HG02885 (cell line): Measurements from ENCODE around the gene MORN3.
"Not testable (repeated sequence)": the region's sequence is repeated elsewhere in the genome, so short reads cannot be mapped to it uniquely, and the experiment has no call there.

Experiments used
- ATAC-seq: cut with Tn5 transposase; IDR thresholded peaks from one replicate; pipeline ENCODE4 v1.9.1; 2021; ENCODE audit warnings: mild to moderate bottlenecking; ENCODE audit not compliant: unreplicated experiment, poor library complexity

Gene MORN3

GRCh38 chr12:121693155-121693687 is 23.8 kb upstream of the MORN3 start:
- no peak for ATAC-seq

GRCh38 chr12:121692744-121693143 is 23.3 kb upstream of the MORN3 start:
- ATAC-seq = not testable (repeated sequence)

GRCh38 chr12:121689430-121689829 is 20.0 kb upstream of the MORN3 start:
- no peak for ATAC-seq

- no peak for ATAC-seq
Observed at GRCh38 chr12:121688966-121689365, 19.5 kb upstream of the MORN3 start.

- not testable (repeated sequence) for ATAC-seq
Observed at GRCh38 chr12:121679661-121680197, 10.3 kb upstream of the MORN3 start.

DNA sequence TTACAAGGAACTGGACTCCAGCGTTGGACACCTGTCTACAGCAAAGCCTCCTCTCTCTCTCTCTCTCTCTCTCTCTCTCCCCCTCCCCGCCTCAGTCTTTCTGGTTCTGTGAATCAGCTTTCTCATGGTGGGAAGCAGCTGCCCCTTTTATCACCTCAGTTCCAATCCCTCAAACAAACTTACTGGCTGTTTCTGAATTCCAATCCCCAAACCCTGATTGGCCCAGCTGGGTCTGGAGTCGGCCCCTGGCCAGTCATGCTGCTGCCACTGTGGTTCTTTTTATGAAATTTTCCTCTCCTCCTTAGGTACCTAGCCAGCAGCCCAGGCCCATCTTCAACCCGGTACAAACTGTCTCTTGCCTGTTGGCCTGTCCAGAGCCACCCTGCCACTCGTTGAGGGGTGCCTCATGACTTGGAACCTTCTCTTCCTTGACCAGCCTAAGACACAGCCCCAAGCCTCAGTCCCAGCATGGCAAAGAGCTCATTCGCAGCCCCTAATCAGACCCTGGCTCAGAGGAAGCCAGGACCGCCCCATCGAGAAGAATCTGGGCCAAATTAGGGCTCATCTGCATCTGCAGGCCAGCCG is 9.4 kb upstream of the MORN3 start:
- no peak for ATAC-seq

GRCh38 chr12:121678305-121678704 is 8.9 kb upstream of the MORN3 start:
- ATAC-seq = no peak

GRCh38 chr12:121676190-121676589 is 6.7 kb upstream of the MORN3 start:
- ATAC-seq = no peak

DNA sequence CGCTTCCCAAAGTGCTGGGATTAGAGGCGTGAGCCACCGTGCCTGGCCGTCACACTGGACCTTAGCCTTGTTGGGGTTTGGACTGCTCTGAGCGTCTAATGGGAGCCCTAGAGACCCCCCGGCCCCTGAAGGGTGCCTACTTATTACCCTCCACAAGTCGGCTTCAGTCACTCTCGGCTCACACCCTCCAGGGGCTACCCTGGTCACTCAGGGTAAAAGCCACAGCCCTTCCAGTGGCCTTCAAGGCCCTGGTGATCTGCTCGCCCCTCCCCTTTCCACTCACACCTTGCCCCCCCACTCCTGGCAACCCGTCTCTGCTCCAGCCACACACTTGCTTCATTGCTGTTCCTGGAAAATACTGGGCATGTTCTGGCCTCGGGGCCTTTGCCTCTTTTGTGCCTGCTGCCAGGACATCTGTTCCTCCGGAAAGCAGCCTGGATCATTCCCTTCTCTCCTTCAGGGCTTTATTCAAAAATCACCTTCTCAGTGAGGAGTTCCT is 3.6 kb upstream of the MORN3 start:
- no peak for ATAC-seq

- no peak for ATAC-seq
Observed at GRCh38 chr12:121668750-121669520, 519 bp downstream of the MORN3 start.

- not testable (repeated sequence) for ATAC-seq
Observed at GRCh38 chr12:121666829-121667228, 2.6 kb downstream of the MORN3 start.

- ATAC-seq = no peak
Observed at GRCh38 chr12:121663610-121663929, 5.9 kb downstream of the MORN3 start.

GRCh38 chr12:121661353-121662105 is 7.9 kb downstream of the MORN3 start:
- not testable (repeated sequence) for ATAC-seq

DNA sequence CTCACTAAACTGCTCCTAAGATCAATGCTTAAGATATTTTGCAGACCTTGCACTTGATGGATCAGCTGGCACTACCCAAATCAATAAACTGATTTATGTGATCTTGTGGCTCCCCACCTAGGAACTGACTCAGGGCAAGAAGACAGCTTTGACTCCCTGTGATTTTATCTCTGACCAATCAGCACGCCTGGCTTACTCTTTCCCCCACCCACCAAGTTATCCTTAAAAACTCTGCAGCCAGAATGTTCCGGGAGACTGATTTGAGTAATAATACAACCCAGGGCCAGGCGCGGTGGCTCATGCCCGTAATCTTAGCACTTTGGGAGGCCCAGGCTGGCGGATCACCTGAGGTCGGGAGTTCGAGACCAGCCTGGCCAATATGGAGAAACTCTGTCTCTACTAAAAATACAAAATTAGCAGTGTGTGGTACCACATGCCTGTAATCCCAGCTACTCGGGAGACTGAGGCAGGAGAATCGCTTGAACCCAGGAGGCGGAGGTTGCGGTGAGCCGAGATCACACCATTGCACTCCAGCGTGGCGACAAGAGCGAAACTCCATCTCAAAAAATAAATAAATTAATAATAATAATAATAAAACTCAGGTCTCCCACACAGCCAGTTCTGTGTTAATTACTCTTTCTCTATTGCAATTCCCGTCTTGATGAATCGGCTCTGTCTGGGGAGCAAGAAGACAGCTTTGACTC is 12.0 kb downstream of the MORN3 start:
- ATAC-seq = no peak

- no peak for ATAC-seq
Observed at GRCh38 chr12:121656122-121656521, 13.3 kb downstream of the MORN3 start.

DNA sequence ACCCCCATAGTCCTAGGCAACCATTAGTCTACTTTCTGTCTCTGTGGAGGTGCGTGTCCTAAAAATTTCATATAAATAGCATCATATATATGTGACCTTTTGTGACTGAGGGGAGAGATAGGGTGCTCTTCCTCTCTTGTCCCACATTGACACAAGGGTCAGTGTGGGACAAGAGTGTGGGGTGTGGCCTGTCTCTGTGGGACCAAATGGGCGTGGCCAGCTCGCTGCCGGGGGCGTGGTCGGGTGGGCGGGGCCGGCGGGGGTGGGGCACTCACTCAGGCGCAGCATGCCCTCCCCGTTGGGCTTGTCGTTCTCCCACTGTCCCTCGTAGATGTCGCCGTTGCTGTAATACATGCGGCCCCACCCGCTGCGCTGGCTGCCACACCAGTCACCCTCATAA is 15.5 kb downstream of the MORN3 start:
- no peak for ATAC-seq

DNA sequence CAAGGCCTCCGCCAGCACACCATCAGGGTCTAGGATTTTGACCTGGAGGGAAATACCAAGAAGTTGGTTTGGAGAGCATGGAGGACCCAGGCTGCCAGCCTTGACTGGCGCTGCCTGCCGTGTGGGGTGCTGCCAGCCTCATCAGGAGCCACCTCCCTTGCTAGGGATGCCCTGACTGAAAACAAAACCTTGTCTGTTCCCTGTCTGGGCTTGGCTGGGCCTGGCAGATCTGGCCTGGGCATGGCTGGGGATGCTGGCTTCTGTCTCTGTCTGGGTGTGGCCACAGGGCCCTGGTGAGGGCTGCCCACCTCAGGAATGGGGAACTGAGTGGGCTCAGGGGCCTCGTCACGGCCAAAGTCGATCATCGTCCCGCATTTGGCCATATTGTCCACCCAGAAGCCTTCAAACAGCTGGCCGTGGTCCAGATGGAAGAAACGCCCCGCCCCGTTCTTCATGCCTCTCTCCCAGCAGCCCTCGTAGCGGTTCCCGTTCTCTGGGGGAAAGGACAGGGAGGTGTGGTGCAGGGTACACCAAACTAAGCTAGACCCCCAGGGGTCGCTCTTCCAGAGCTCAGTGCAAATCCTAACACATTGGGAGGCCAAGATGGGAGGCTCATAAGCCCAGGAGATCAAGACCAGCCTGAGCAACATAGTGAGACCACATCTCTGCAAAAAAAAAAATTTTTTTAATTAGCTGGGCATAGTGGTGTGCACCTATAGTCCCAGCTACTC is 16.5 kb downstream of the MORN3 start:
- ATAC-seq = no peak

- ATAC-seq = no peak
Observed at GRCh38 chr12:121651320-121651719, 18.1 kb downstream of the MORN3 start.

DNA sequence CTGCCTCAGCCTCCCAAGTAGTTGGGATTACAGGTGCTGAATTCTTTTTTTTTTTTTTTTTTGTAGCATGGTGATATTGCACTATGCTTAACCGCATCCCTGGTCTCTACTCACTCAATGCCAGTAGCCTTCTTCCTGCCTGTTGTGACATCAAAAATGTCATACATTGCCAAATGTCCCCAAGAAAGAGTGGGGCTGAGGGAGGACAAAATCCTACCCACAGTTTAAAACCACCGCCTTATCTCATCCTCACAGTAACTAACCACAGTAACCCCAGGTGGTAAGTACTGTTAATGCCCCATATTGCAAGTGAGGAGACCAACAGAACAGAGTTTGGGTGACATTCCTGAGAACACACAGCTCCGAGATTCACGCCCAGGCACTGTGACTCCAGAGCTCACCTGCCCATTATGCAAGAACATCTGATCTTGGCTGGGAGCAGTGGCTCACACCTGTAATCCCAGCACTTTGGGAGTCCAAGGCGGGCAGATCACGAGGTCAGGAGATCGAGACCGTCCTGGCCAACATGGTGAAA is 19.6 kb downstream of the MORN3 start:
- ATAC-seq = no peak
